Measurements from ENCODE around the gene DYSF. TPM values are rescaled to one million over a fixed set of nuclear protein-coding genes. Genes with fewer than 3 reads are reported as not detected.

Gene DYSF
- total RNA-seq, 1 donor from 2014 or later, result 112 TPM

DNA sequence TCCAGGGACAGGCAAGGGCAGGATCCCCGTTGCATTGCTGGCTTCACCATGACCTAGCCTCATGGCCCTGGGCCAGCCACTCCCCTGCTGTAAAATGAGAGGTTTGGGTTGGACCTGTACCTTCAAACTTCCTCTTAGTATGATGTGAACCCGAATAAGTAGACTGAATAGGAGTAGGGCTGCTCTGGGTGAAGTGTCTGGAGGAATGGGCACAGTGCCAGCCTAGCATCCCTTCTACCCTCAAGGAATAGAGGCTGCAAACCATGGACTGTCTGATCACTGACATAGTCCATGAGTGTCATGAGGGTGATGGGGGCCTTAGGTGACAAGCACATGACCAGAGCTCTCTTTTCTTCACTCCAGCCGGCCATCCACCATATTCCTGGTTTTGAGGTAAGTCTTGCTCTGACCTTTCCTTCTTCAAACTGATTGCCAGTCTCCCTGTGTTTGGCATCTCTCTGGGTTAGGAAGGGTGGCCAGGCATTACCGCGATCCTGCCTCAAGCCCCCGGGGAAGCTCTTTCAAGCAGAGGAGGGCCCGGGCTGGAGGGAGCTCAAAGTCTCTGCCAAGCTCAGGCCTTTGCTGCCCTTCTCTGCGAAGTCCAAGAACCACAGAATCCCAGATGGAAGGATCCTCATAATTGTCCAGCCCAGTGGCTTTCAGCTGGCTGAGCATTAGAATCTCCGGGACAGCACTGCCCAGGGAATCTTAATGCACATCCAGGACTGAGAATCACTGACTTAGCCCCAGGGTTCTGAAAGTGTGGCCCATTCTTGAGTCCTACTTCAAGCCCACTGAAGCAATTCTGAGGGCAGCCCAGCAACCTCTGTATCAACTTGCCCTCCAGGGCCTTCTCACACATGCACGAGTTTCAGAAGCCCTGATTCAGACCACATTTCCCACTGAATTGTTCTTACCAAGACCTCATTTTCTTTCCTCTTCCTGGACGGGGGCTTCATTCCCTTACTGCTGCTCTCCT lies 148.1 kb downstream of the DYSF start:
- no peak for TF ChIP-seq CTCF (IDR thresholded peaks at IDR 0.05)
- Mint-ChIP-seq H3K9me3 (ENCODE audit: low read depth) (no peaks in the 10 kb centered on the region), H3K4me1 (ENCODE audit: low read depth) (no peaks in the 10 kb centered on the region), H3K36me3 (ENCODE audit: low read depth) (peaks cover 24% of the 10 kb centered on the region), H3K27me3 (ENCODE audit: low read depth) (no peaks in the 10 kb centered on the region), H3K27ac (ENCODE audit: unreplicated experiment) (no peak overlapping the region), H3K4me3 (ENCODE audit: unreplicated experiment) (no peak overlapping the region)
- peak; percentile 52 for DNase-seq (ENCODE audit: low spot score)

DNA sequence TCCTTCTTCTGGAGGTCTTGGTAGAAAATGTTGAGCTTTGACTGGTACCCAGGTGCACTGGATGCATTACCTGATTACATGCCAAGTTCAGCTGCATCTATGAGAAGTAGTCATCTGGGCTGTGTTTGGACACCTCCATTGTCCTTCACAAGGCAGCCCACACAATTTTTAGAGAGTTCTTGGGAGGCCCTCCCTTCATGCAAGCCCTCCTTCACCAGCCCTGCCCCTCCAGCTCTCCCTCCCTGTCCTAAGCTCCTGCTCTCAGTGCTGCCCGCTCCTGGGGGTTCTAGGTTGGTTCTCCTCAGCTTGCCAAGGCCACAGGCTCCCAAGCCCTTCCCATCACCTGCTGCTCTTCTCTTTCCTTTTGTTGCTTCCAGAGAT lies 148.7 kb downstream of the DYSF start:
- TF ChIP-seq CTCF (IDR thresholded peaks at IDR 0.05), result no peak
- DNase-seq (ENCODE audit: low spot score), result peak; percentile 64
- Mint-ChIP-seq H3K4me3 (ENCODE audit: unreplicated experiment) (no peak overlapping the region), H3K36me3 (ENCODE audit: low read depth) (peaks cover 25% of the 10 kb centered on the region), H3K27ac (ENCODE audit: unreplicated experiment) (no peak overlapping the region), H3K9me3 (ENCODE audit: low read depth) (no peaks in the 10 kb centered on the region), H3K27me3 (ENCODE audit: low read depth) (no peaks in the 10 kb centered on the region), H3K4me1 (ENCODE audit: low read depth) (no peaks in the 10 kb centered on the region)

GRCh38 chr2:71602581-71602980 lies 149.2 kb downstream of the DYSF start:
- H3K36me3 Mint-ChIP-seq (ENCODE audit: low read depth), result peaks cover 28% of the 10 kb centered on the region

GRCh38 chr2:71603311-71603811 lies 150.0 kb downstream of the DYSF start:
- Mint-ChIP-seq H3K4me1 (ENCODE audit: low read depth) (no peaks in the 10 kb centered on the region), H3K27me3 (ENCODE audit: low read depth) (no peaks in the 10 kb centered on the region), H3K36me3 (ENCODE audit: low read depth) (peaks cover 26% of the 10 kb centered on the region), H3K27ac (ENCODE audit: unreplicated experiment) (no peak overlapping the region), H3K4me3 (ENCODE audit: unreplicated experiment) (no peak overlapping the region), H3K9me3 (ENCODE audit: low read depth) (no peaks in the 10 kb centered on the region)
- peak; percentile 57 for DNase-seq (ENCODE audit: low spot score)
- no peak for TF ChIP-seq CTCF (IDR thresholded peaks at IDR 0.05)

More at GRCh38 chr2:71602581-71602980, 149.2 kb downstream of the DYSF start:
- Mint-ChIP-seq H3K27ac (ENCODE audit: unreplicated experiment) (no peak overlapping the region), H3K4me3 (ENCODE audit: unreplicated experiment) (no peak overlapping the region), H3K27me3 (ENCODE audit: low read depth) (no peaks in the 10 kb centered on the region), H3K9me3 (ENCODE audit: low read depth) (no peaks in the 10 kb centered on the region), H3K4me1 (ENCODE audit: low read depth) (no peaks in the 10 kb centered on the region)
- TF ChIP-seq CTCF (IDR thresholded peaks at IDR 0.05), result no peak
- DNase-seq (ENCODE audit: low spot score), result peak; percentile 52

DNA sequence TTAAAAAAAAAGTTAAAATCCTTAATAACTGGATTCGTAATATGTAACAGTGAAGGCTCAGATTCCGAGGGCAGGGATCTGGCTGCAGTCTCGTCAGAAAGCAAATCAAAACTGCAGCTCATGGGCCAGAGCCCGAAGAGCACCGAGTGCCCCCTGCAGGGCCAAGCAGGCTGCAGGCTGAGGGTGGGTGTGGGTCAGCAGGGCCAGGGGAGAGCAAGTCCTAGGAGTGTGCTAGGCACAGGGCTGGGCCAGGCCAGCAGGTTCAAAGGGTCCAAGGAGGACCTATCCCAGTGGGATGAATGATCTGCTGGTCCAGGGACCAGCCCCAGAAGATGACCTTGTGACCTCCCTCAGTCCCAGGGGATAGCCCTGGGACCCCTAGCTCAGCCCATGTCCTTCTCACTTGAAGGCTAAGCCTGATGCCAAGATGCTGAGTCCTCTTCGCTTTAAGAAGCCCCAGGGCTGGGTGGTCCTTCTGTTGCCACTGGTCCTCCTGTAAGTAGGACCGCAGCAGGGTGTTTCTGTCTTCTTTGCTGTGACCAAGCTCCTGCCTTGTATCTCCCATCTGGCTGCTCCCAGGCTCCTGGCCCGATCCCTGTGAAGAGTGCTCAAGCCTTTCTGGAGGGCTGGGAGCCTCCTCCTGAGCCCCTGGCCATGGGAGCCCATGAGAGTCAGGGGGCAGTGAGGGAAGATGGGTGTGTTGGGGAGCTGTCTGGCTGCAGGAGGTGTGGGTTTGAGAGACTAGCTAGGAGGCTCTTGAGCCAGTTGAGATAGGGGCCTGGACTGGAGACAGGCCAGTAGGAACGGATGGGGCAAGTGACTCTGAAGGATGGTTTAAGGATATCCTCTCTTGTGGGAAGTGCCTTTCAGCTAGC lies 150.7 kb downstream of the DYSF start:
- no peak for TF ChIP-seq CTCF (IDR thresholded peaks at IDR 0.05)

More for the DNA sequence above, 150.7 kb downstream of the DYSF start:
- Mint-ChIP-seq H3K27ac (ENCODE audit: unreplicated experiment) (peak overlapping the region; percentile 6), H3K36me3 (ENCODE audit: low read depth) (peaks cover 22% of the 10 kb centered on the region), H3K9me3 (ENCODE audit: low read depth) (no peaks in the 10 kb centered on the region), H3K4me3 (ENCODE audit: unreplicated experiment) (no peak overlapping the region), H3K4me1 (ENCODE audit: low read depth) (no peaks in the 10 kb centered on the region), H3K27me3 (ENCODE audit: low read depth) (no peaks in the 10 kb centered on the region)
- DNase-seq (ENCODE audit: low spot score), result peak; percentile 79
